ENCODE data around the gene EPHB2. TPM values are rescaled to one million over a fixed set of nuclear protein-coding genes. Genes with fewer than 3 reads are reported as not detected.

EPHB2 gene
- total RNA-seq, 1 donor from 2014 or later: 5.0 TPM

- no peaks in the 10 kb centered on the region for H3K36me3 ChIP-seq
- intact Hi-C loops (cut with DNase I): no loop called here
- no peak for DNase-seq
- no peak for ATAC-seq
- no peaks in the 10 kb centered on the region for H3K27me3 ChIP-seq (ENCODE audit: low read depth)
- H3K4me3 ChIP-seq: no peak overlapping the region
- H3K9me3 ChIP-seq: no peaks in the 10 kb centered on the region
- H3K27ac ChIP-seq: no peak overlapping the region
- H3K4me1 ChIP-seq: peaks cover 4% of the 10 kb centered on the region
- TF ChIP-seq CTCF (IDR thresholded peaks at IDR 0.05): no peak
Observed at GRCh38 chr1:22736501-22737080, 26.0 kb downstream of the EPHB2 start.

DNA sequence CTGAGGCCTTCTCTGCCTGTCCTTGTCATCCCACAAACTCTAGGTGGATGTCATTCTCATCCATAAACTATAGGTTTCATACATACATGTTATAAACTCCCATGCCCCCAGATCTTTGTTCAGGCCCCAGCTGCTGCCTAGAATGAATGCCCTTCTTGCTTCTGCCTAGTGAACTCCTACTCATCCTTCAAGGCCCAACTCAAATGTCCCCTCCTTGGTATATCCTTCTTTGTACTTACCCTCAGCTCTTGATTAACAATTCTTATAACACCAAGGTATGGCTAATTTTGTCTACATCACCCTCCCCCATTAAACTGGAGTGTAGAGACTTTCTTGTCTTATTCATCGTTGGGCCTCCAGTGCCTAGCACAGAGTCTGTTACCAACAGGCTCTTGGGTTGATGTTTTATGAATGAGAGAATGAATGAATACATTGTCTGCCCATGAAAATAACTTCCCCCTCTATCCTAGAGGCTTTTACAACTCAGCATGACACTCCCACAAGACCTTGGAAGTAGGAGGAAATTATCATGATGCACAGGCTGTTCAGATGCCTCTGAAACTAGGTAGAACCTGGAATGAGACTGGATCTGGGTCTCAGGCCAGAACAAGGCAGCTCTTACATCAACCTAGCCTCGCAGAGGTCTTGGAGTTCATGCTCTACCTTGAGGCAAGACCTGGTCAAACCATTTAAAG lies 26.9 kb downstream of the EPHB2 start:
- H3K9me3 ChIP-seq: no peaks in the 10 kb centered on the region
- no peak for ATAC-seq
- intact Hi-C loops (cut with DNase I): no loop called here
- DNase-seq: no peak
- TF ChIP-seq CTCF (IDR thresholded peaks at IDR 0.05): no peak
- no peak overlapping the region for H3K4me3 ChIP-seq
- no peaks in the 10 kb centered on the region for H3K27me3 ChIP-seq (ENCODE audit: low read depth)
- H3K36me3 ChIP-seq: no peaks in the 10 kb centered on the region
- no peak overlapping the region for H3K27ac ChIP-seq
- H3K4me1 ChIP-seq: peaks cover 4% of the 10 kb centered on the region

DNA sequence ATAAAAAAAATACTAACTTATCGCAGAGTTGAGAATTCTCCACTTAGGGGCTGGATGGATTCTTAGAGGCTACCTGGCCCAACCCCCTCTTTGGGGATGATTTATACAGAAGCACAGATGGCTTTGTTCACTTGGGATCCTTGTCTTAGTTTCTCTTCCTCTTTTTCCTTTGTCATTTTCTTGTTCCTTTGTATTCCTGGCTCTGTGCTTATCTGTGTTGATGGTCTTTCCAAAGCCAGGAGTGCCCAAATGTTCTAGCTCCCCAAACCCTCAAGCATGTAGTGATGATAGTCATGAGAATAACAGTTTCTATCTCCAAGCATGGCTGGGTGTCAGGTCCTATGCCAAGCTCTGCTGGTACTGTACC lies 27.4 kb downstream of the EPHB2 start:
- H3K36me3 ChIP-seq: no peaks in the 10 kb centered on the region
- no peaks in the 10 kb centered on the region for H3K9me3 ChIP-seq
- DNase-seq (no peak), ATAC-seq (no peak)
- intact Hi-C loops (cut with DNase I): no loop called here
- TF ChIP-seq CTCF (IDR thresholded peaks at IDR 0.05): no peak
- H3K27ac ChIP-seq: no peak overlapping the region
- H3K27me3 ChIP-seq (ENCODE audit: low read depth): no peaks in the 10 kb centered on the region
- H3K4me1 ChIP-seq: peaks cover 4% of the 10 kb centered on the region
- H3K4me3 ChIP-seq: no peak overlapping the region

GRCh38 chr1:22738522-22738921 lies 27.9 kb downstream of the EPHB2 start:
- DNase-seq (no peak), ATAC-seq (no peak)
- Histone ChIP-seq H3K9me3 (no peaks in the 10 kb centered on the region), H3K4me3 (no peak overlapping the region), H3K36me3 (no peaks in the 10 kb centered on the region), H3K4me1 (peaks cover 4% of the 10 kb centered on the region), H3K27me3 (ENCODE audit: low read depth) (no peaks in the 10 kb centered on the region), H3K27ac (no peak overlapping the region)
- no peak for TF ChIP-seq CTCF (IDR thresholded peaks at IDR 0.05)
- intact Hi-C loops (cut with DNase I): no loop called here

DNA sequence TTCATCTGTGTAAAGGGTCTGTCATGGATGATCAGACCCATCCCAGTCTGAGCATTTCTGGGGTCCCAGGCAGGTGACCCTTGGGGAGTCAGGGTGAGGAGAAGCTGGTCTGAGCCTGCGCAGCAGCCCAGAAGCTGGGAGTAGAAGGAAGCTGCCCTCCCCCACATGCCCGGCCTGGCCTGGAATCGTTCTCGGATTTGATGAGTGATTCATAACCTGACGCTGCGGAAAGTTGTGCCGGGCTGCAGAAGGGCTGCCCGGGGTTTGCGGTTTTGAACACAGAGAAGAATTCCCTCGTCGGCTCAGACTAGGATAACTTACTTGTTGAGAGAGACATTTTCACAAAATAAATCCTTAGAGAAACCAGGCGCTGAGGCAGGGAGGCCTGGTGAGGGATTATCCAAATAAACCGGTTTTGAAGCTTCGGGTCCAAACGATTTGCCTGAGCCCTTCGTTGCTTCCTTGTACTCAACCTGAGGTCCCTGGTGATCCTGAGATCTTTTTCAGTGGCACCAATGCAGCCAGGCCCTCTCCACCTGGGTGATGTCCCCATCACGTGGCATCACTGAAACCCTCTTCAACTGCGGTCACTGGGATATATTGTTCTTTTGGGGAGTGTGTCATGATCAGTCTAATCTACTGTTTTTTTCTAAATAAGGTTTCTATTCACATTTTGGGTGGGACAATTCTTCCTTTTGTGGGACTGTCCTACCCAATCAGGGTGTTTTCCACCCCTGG lies 29.2 kb downstream of the EPHB2 start:
- Histone ChIP-seq H3K4me1 (peaks cover 4% of the 10 kb centered on the region), H3K27ac (no peak overlapping the region), H3K4me3 (no peak overlapping the region), H3K36me3 (no peaks in the 10 kb centered on the region), H3K27me3 (ENCODE audit: low read depth) (no peaks in the 10 kb centered on the region), H3K9me3 (no peaks in the 10 kb centered on the region)
- ATAC-seq: no peak
- no peak for DNase-seq
- TF ChIP-seq CTCF (IDR thresholded peaks at IDR 0.05): no peak
- intact Hi-C loops (cut with DNase I): no loop called here
